ENCODE results near the gene MRPS26. TPM values are rescaled to one million over a fixed set of nuclear protein-coding genes. Genes with fewer than 3 reads are reported as not detected.
A peak's percentile ranks its signal among the peaks of the same experiment; 100 is the strongest.
"Not testable (repeated sequence)": the region's sequence is repeated elsewhere in the genome, so short reads cannot be mapped to it uniquely, and the experiment has no call there.

MRPS26 gene
- total RNA-seq, 1 experiment from 2014 or later = 95.0 TPM

GRCh38 chr20:3047486-3048419 lies 1.9 kb downstream of the MRPS26 start:
- peaks cover 14% of the 10 kb centered on the region for H3K4me1 ChIP-seq
- Mint-ChIP-seq H3K4me3 (ENCODE audit: unreplicated experiment) (peak overlapping the region; percentile 83), H3K4me1 (ENCODE audit: low read depth, unreplicated experiment) (peaks cover 8% of the 10 kb centered on the region), H3K27me3 (ENCODE audit: insufficient read depth, unreplicated experiment) (no peaks in the 10 kb centered on the region), H3K36me3 (ENCODE audit: insufficient read depth, unreplicated experiment) (peaks cover 77% of the 10 kb centered on the region), H3K27ac (ENCODE audit: unreplicated experiment) (no peak overlapping the region), H3K9me3 (ENCODE audit: unreplicated experiment) (no peaks in the 10 kb centered on the region)
- ChIA-PET POLR2A (no interaction called here), CTCF (no interaction called here)
- no peak for DNase-seq
- no peaks in the 10 kb centered on the region for H3K27me3 ChIP-seq (replicated peaks; ENCODE audit: control insufficient read depth, insufficient read depth, low read length)
- no peak for TF ChIP-seq CTCF (IDR thresholded peaks at IDR 0.05; ENCODE audit: insufficient read depth in 1 of 2, low read depth in 1 of 2, low read length in 1 of 2, severe bottlenecking in 1 of 2, unreplicated experiment in 1 of 2)
- peak overlapping the region; percentile 96 for H3K4me3 ChIP-seq (ENCODE audit: low read depth, low read length)
- intact Hi-C loops (cut with micrococcal nuclease; ENCODE audit: unreplicated experiment) = no loop called here
- TSS peak; percentile 67 for BruUV-seq (replicated peaks)
- H3K36me3 ChIP-seq (ENCODE audit: control insufficient read depth, insufficient read depth, low read length) = peaks cover 11% of the 10 kb centered on the region
- no peaks in the 10 kb centered on the region for H3K9me3 ChIP-seq

GRCh38 chr20:3051385-3052019 lies 5.7 kb downstream of the MRPS26 start:
- ChIA-PET CTCF (interaction anchor here (0.9 kb wide), 1 partner anchor 52 kb away, joined by 3 read pairs; no protein-coding TSS in a partner anchor), POLR2A (no interaction called here)
- H3K9me3 ChIP-seq = no peaks in the 10 kb centered on the region
- DNase-seq = no peak
- peaks cover 11% of the 10 kb centered on the region for H3K36me3 ChIP-seq (ENCODE audit: control insufficient read depth, insufficient read depth, low read length)
- peaks cover 7% of the 10 kb centered on the region; the same call in 1 of the 2 replicates for H3K4me1 ChIP-seq
- intact Hi-C loops (cut with micrococcal nuclease; ENCODE audit: unreplicated experiment) = loop anchor here (5.0 kb wide), 1 partner anchor 66 kb away; no protein-coding TSS in a partner anchor
- H3K36me3 Mint-ChIP-seq (ENCODE audit: insufficient read depth, unreplicated experiment) = peaks cover 51% of the 10 kb centered on the region
- H3K4me3 ChIP-seq (ENCODE audit: low read depth, low read length) = no peak overlapping the region
- H3K4me3 Mint-ChIP-seq (ENCODE audit: unreplicated experiment) = no peak overlapping the region
- H3K4me1 Mint-ChIP-seq (ENCODE audit: low read depth, unreplicated experiment) = peaks cover 6% of the 10 kb centered on the region
- no peaks in the 10 kb centered on the region for H3K27me3 ChIP-seq (replicated peaks; ENCODE audit: control insufficient read depth, insufficient read depth, low read length)
- no peaks in the 10 kb centered on the region for H3K9me3 Mint-ChIP-seq (ENCODE audit: unreplicated experiment)
- no peaks in the 10 kb centered on the region for H3K27me3 Mint-ChIP-seq (ENCODE audit: insufficient read depth, unreplicated experiment)
- BruUV-seq (replicated peaks) = no TSS peak
- TF ChIP-seq CTCF (IDR thresholded peaks at IDR 0.05; ENCODE audit: insufficient read depth in 1 of 2, low read depth in 1 of 2, low read length in 1 of 2, severe bottlenecking in 1 of 2, unreplicated experiment in 1 of 2) = no peak
- H3K27ac Mint-ChIP-seq (ENCODE audit: unreplicated experiment) = no peak overlapping the region

GRCh38 chr20:3059489-3059888 lies 13.6 kb downstream of the MRPS26 start:
- Histone ChIP-seq H3K27me3 (replicated peaks; ENCODE audit: control insufficient read depth, insufficient read depth, low read length) (no peaks in the 10 kb centered on the region), H3K4me3 (ENCODE audit: low read depth, low read length) (no peak overlapping the region), H3K4me1 (peaks cover 9% of the 10 kb centered on the region), H3K9me3 (0 out of 2 replicates have a peak, but pooled peaks cover 5% of the 10 kb centered on the region), H3K36me3 (ENCODE audit: control insufficient read depth, insufficient read depth, low read length) (no peaks in the 10 kb centered on the region)
- BruUV-seq (replicated peaks) = no TSS peak
- no peak for DNase-seq
- intact Hi-C loops (cut with micrococcal nuclease; ENCODE audit: unreplicated experiment) = no loop called here
- peaks cover 5% of the 10 kb centered on the region for H3K36me3 Mint-ChIP-seq (ENCODE audit: insufficient read depth, unreplicated experiment)
- no peak overlapping the region for H3K4me3 Mint-ChIP-seq (ENCODE audit: unreplicated experiment)
- H3K9me3 Mint-ChIP-seq (ENCODE audit: unreplicated experiment) = no peaks in the 10 kb centered on the region
- CTCF ChIA-PET = no interaction called here
- H3K27me3 Mint-ChIP-seq (ENCODE audit: insufficient read depth, unreplicated experiment) = no peaks in the 10 kb centered on the region
- peak overlapping the region; percentile 62 for H3K27ac Mint-ChIP-seq (ENCODE audit: unreplicated experiment)
- H3K4me1 Mint-ChIP-seq (ENCODE audit: low read depth, unreplicated experiment) = no peaks in the 10 kb centered on the region
- TF ChIP-seq CTCF (IDR thresholded peaks at IDR 0.05; ENCODE audit: insufficient read depth in 1 of 2, low read depth in 1 of 2, low read length in 1 of 2, severe bottlenecking in 1 of 2, unreplicated experiment in 1 of 2) = no peak
- POLR2A ChIA-PET = no interaction called here

- CTCF ChIA-PET, POLR2A ChIA-PET: not testable (repeated sequence)
Measured at GRCh38 chr20:3064119-3064518, 18.3 kb downstream of the MRPS26 start.

More at GRCh38 chr20:3064119-3064518, 18.3 kb downstream of the MRPS26 start:
- intact Hi-C loops (cut with micrococcal nuclease; ENCODE audit: unreplicated experiment); H3K4me3 Mint-ChIP-seq (ENCODE audit: unreplicated experiment); H3K36me3 ChIP-seq (ENCODE audit: control insufficient read depth, insufficient read depth, low read length); H3K27me3 ChIP-seq (replicated peaks; ENCODE audit: control insufficient read depth, insufficient read depth, low read length); H3K36me3 Mint-ChIP-seq (ENCODE audit: insufficient read depth, unreplicated experiment); DNase-seq; H3K9me3 ChIP-seq; BruUV-seq (replicated peaks); H3K4me3 ChIP-seq (ENCODE audit: low read depth, low read length); H3K9me3 Mint-ChIP-seq (ENCODE audit: unreplicated experiment); H3K27ac Mint-ChIP-seq (ENCODE audit: unreplicated experiment); H3K4me1 Mint-ChIP-seq (ENCODE audit: low read depth, unreplicated experiment); H3K27me3 Mint-ChIP-seq (ENCODE audit: insufficient read depth, unreplicated experiment): not testable (repeated sequence)
- peaks cover 15% of the 10 kb centered on the region for H3K4me1 ChIP-seq
